Panc1 (cell line): ENCODE measurements around the gene CCDC32. TPM values are rescaled to one million over a fixed set of nuclear protein-coding genes. Genes with fewer than 3 reads are reported as not detected.

Source experiments
- ATAC-seq: fragments of 200-7000 bp; cut with Tn5 transposase; 2 replicates; pipeline ENCODE4 v1.9.1; 2020; ENCODE audit warnings: mild to moderate bottlenecking, moderate library complexity
- BruUV-seq: library from RNA; stranded (reverse); fragments of 400-500 nt; replicated peaks from 2 replicates; lab custom pipeline; 2021; lab: Mats Ljungman, UMichigan
- CTCF ChIA-PET: fragments of 300-600 bp; sonication (Branson Sonifier 250); formaldehyde crosslinking; loops from one replicate; lab custom pipeline; 2022; ENCODE audit warnings: antibody characterized with exemption; lab: Charles Lee
- POLR2A ChIA-PET: fragments of 300-600 bp; sonication (Branson Sonifier 250); formaldehyde crosslinking; loops from one replicate; lab custom pipeline; 2022; ENCODE audit warnings: antibody characterized with exemption; lab: Charles Lee
- DNase-seq: peaks from one replicate; pipeline ENCODE4 v3.0.0-alpha.2; 2010; ENCODE audit warnings: low read depth, low spot score
- H3K27ac ChIP-seq: 2 replicates; pipeline ENCODE4 v1.5.1; 2011; ENCODE audit warnings: mild to moderate bottlenecking, low read length, inconsistent platforms
- H3K27me3 ChIP-seq: fragments of 200-500 bp; sonication (Bioruptor generic); 2 replicates; pipeline ENCODE4 v1.6.0; 2014; ENCODE audit warnings: low read length, inconsistent platforms; ENCODE audit not compliant: control insufficient read depth, insufficient read depth
- H3K36me3 ChIP-seq: fragments of 200-500 bp; sonication (Bioruptor generic); 2 replicates; pipeline ENCODE4 v1.5.1; 2014; ENCODE audit warnings: inconsistent platforms, mild to moderate bottlenecking, low read length, moderate library complexity; ENCODE audit not compliant: control insufficient read depth, insufficient read depth
- H3K4me1 ChIP-seq: 2 replicates; pipeline ENCODE4 v1.5.1; 2011; ENCODE audit warnings: inconsistent platforms, mild to moderate bottlenecking, low read length, moderate library complexity; ENCODE audit not compliant: control insufficient read depth, insufficient read depth
- H3K4me3 ChIP-seq, 2 experiments: 2 replicates each; pipeline ENCODE4 v1.5.1; 2011 to 2012; ENCODE audit warnings: low read depth in 2 of 2, low read length in 2 of 2, mild to moderate bottlenecking in 2 of 2, inconsistent platforms in 1 of 2, moderate library complexity in 1 of 2
- H3K9me3 ChIP-seq: fragments of 200-500 bp; sonication (Bioruptor generic); 2 replicates; pipeline ENCODE4 v1.5.1; 2014; ENCODE audit warnings: low read depth, mild to moderate bottlenecking, inconsistent platforms, low read length, moderate library complexity; ENCODE audit not compliant: control insufficient read depth, insufficient read depth
- POLR2AphosphoS5 ChIP-seq: IDR thresholded peaks from 2 replicates; pipeline ENCODE4 v1.6.1; 2012; ENCODE audit warnings: mild to moderate bottlenecking, low read depth, low read length, moderate library complexity
- SIN3A ChIP-seq: IDR thresholded peaks from 2 replicates; pipeline ENCODE4 v1.6.1; 2012; ENCODE audit warnings: low read depth, mild to moderate bottlenecking, low read length, moderate library complexity, borderline replicate concordance; ENCODE audit not compliant: insufficient read depth
- TCF7L2 ChIP-seq: IDR thresholded peaks from 2 replicates; pipeline ENCODE4 v1.6.1; 2011; ENCODE audit warnings: mild to moderate bottlenecking, low read depth, low read length, inconsistent platforms
- in situ Hi-C: cut with HindIII; loops from 2 replicates; pipeline ENCODE4 v1.10.0; 2016; ENCODE audit warnings: low sequenced_read_pairs, low pct_unique_long_range_greater_than_20kb
- intact Hi-C: fragments of 100-400 bp; cut with micrococcal nuclease; formaldehyde crosslinking; loops from one replicate; pipeline ENCODE4 v1.10.0; 2022; ENCODE audit not compliant: unreplicated experiment
- total RNA-seq: library from RNA; stranded (reverse); gene quantifications from one replicate; pipeline ENCODE4 v1.2.1, GENCODE V29; 2021; ENCODE audit not compliant: unreplicated experiment
- TF ChIP-seq, protein P1 (sequence below): fragments of 450-650 bp; IDR thresholded peaks from 2 replicates; pipeline ENCODE4 v1.5.1; 2017; ENCODE audit warnings: mild to moderate bottlenecking
- TF ChIP-seq, protein P2 (sequence below), 2 experiments: IDR thresholded peaks; 2 replicates each; pipeline ENCODE4 v1.6.1; 2011 to 2012; ENCODE audit warnings: low read depth in 2 of 2, control low read depth in 1 of 2, low read length in 1 of 2, mild to moderate bottlenecking in 1 of 2, moderate library complexity in 1 of 2; ENCODE audit not compliant: insufficient read depth in 1 of 2

The CCDC32 gene
- total RNA-seq, 1 experiment from 2014 or later: 29.8 TPM

DNA sequence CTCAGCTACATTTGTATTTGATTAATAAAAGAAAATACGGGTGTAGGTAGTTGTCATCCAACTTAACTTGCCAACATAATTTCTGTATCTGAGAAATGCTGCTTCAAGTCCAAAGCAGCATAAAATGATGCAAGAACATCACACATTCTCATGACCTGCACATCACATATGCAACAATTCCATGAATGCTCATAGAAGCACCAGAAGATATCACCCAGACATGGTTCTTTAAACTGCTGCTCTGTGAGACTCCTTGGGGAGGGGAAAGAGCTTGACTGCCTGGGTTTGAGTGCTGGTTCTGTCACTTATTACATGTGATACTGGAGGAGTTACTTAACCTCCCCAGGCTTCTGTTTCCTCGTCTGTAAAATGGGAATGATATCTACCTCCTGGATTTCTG is 54.6 kb downstream of the CCDC32 start:
- peaks cover 19% of the 10 kb centered on the region for H3K4me1 ChIP-seq
- no peak for DNase-seq
- no TSS peak for BruUV-seq
- no peak overlapping the region for H3K4me3 ChIP-seq
- POLR2A ChIA-PET: no interaction called here
- H3K27me3 ChIP-seq: no peaks in the 10 kb centered on the region
- TF ChIP-seq SIN3A (no peak), TCF7L2 (no peak), POLR2AphosphoS5 (no peak)
- TF ChIP-seq, protein P1, sequence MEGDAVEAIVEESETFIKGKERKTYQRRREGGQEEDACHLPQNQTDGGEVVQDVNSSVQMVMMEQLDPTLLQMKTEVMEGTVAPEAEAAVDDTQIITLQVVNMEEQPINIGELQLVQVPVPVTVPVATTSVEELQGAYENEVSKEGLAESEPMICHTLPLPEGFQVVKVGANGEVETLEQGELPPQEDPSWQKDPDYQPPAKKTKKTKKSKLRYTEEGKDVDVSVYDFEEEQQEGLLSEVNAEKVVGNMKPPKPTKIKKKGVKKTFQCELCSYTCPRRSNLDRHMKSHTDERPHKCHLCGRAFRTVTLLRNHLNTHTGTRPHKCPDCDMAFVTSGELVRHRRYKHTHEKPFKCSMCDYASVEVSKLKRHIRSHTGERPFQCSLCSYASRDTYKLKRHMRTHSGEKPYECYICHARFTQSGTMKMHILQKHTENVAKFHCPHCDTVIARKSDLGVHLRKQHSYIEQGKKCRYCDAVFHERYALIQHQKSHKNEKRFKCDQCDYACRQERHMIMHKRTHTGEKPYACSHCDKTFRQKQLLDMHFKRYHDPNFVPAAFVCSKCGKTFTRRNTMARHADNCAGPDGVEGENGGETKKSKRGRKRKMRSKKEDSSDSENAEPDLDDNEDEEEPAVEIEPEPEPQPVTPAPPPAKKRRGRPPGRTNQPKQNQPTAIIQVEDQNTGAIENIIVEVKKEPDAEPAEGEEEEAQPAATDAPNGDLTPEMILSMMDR: no peak
- TF ChIP-seq, protein P2, sequence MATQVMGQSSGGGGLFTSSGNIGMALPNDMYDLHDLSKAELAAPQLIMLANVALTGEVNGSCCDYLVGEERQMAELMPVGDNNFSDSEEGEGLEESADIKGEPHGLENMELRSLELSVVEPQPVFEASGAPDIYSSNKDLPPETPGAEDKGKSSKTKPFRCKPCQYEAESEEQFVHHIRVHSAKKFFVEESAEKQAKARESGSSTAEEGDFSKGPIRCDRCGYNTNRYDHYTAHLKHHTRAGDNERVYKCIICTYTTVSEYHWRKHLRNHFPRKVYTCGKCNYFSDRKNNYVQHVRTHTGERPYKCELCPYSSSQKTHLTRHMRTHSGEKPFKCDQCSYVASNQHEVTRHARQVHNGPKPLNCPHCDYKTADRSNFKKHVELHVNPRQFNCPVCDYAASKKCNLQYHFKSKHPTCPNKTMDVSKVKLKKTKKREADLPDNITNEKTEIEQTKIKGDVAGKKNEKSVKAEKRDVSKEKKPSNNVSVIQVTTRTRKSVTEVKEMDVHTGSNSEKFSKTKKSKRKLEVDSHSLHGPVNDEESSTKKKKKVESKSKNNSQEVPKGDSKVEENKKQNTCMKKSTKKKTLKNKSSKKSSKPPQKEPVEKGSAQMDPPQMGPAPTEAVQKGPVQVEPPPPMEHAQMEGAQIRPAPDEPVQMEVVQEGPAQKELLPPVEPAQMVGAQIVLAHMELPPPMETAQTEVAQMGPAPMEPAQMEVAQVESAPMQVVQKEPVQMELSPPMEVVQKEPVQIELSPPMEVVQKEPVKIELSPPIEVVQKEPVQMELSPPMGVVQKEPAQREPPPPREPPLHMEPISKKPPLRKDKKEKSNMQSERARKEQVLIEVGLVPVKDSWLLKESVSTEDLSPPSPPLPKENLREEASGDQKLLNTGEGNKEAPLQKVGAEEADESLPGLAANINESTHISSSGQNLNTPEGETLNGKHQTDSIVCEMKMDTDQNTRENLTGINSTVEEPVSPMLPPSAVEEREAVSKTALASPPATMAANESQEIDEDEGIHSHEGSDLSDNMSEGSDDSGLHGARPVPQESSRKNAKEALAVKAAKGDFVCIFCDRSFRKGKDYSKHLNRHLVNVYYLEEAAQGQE (IDR thresholded peaks at IDR 0.05; ENCODE audit: insufficient read depth in 1 of 2, low read depth in 2 of 2, low read length in 1 of 2): no peak
- no peak for ATAC-seq
- no peaks in the 10 kb centered on the region for H3K36me3 ChIP-seq
- in situ Hi-C loops: no loop called here
- CTCF ChIA-PET: interaction anchor here (0.5 kb wide), 1 partner anchor 234 kb away, joined by 5 read pairs; no protein-coding TSS in a partner anchor
- H3K27ac ChIP-seq: no peak overlapping the region
- intact Hi-C loops: no loop called here
- no peaks in the 10 kb centered on the region for H3K9me3 ChIP-seq

DNA sequence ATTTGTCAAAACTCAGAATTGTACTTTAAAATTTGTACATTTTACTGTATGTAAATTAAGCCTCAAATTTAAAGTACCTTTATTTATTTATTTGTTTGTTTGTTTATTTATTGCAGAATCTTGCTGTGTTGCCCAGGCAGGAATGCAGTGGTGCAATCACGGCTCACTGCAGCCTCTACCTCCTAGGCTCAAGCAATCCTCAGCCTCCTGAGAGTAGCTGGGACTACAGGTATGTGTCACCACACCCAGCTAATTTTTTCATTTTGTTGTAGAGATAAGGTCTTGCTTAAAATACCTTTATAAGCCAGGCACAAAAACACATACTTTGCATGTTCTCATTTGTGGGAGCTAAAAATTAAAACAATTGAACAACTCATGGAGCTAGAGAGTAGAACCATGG is 56.6 kb downstream of the CCDC32 start:
- BruUV-seq: no TSS peak
- CTCF ChIA-PET: no interaction called here

More for the DNA sequence above, 56.6 kb downstream of the CCDC32 start:
- POLR2A ChIA-PET: no interaction called here
- TF ChIP-seq, protein P1: no peak
- no peak for TF ChIP-seq SIN3A
- TF ChIP-seq, protein P2 (IDR thresholded peaks at IDR 0.05; ENCODE audit: insufficient read depth in 1 of 2, low read depth in 2 of 2, low read length in 1 of 2): no peak
- TF ChIP-seq POLR2AphosphoS5: no peak
- no peak for TF ChIP-seq TCF7L2
- Histone ChIP-seq H3K4me1 (peaks cover 19% of the 10 kb centered on the region), H3K27me3 (no peaks in the 10 kb centered on the region), H3K36me3 (no peaks in the 10 kb centered on the region), H3K9me3 (no peaks in the 10 kb centered on the region), H3K27ac (no peak overlapping the region), H3K4me3 (no peak overlapping the region)
- intact Hi-C loops (loop anchor here (5.0 kb wide), 1 partner anchor 66 kb away; the partner anchor contains the start of gene BAHD1), in situ Hi-C loops (no loop called here)
- ATAC-seq (no peak), DNase-seq (no peak)
